Right lobe of liver (tissue), 6 donors: Measurements from ENCODE around the gene PARL. TPM values are rescaled to one million over a fixed set of nuclear protein-coding genes. Genes with fewer than 3 reads are reported as not detected.

ENCODE experiments used
- ATAC-seq, 4 donors: fragments of 200-7000 bp; cut with Tn5 transposase; one replicate each; pipeline ENCODE4 v1.9.1; 2020; ENCODE audit warnings: mild to moderate bottlenecking in 4 of 4, moderate library complexity in 4 of 4
- DNase-seq, 3 donors: peaks; one replicate each; pipeline ENCODE4 v3.0.0-alpha.2; 2020
- H3K27ac ChIP-seq, 3 donors: fragments of 200-600 bp; one replicate each; pipeline ENCODE4 v1.8.0; 2022
- H3K27me3 ChIP-seq, 2 donors: fragments of 200-600 bp; one replicate each; pipeline ENCODE4 v1.8.0; 2022
- H3K36me3 ChIP-seq, 4 donors: fragments of 200-600 bp; sonication (generic) in 1 of 4; one replicate each; pipeline versions ENCODE4 v1.5.1 to v1.8.0; 2017 to 2022; ENCODE audit warnings: control low read depth in 1 of 4
- H3K4me1 ChIP-seq, 4 donors: fragments of 200-600 bp; sonication (generic) in 1 of 4; one replicate each; pipeline versions ENCODE4 v1.5.1 to v1.8.0; 2017 to 2022; ENCODE audit warnings: control low read depth in 1 of 4
- H3K4me3 ChIP-seq, 3 donors: fragments of 200-600 bp; one replicate each; pipeline ENCODE4 v1.8.0; 2022
- H3K9me3 ChIP-seq, 4 donors: fragments of 200-600 bp; sonication (generic) in 1 of 4; one replicate each; pipeline versions ENCODE4 v1.5.1 to v1.8.0; 2017 to 2022; ENCODE audit warnings: control low read depth in 1 of 4
- POLR2A ChIP-seq: fragments of 450-650 bp; IDR thresholded peaks from one replicate; pipeline ENCODE4 v1.6.1; 2017; ENCODE audit warnings: antibody characterized with exemption, mild to moderate bottlenecking
- WGBS: methylation state at CpG from one replicate; pipeline ENCODE4 v1.1.6; 2018; ENCODE audit warnings: low coverage, low lambda C conversion rate; ENCODE audit not compliant: insufficient coverage; ENCODE audit errors: missing lambda C conversion rate; 5-methylcytosine and 5-hydroxymethylcytosine counted together
- intact Hi-C, 2 donors: fragments of 100-400 bp; cut with DNase I; formaldehyde crosslinking; loops; one replicate each; pipeline versions ENCODE4 v1.11.2 to v1.14.1; 2022
- total RNA-seq, 6 experiments: library from RNA; depleted of rRNA in 2 of 6; stranded (reverse); fragments of >200 nt in 2 of 6; fragmentation: NEBNext Ultra II Directional in 3 of 6; extraction: Animal tissue kit (Norgen Biotek cat#: 25700) in 3 of 6; gene quantifications; one replicate each; pipeline versions ENCODE4 v1.1.0 to v1.2.4, GENCODE V29; 2016 to 2023
- TF ChIP-seq, protein P1 (sequence below), 4 donors: fragments of 200-600 bp in 3 of 4; fragments of 450-650 bp in 1 of 4; IDR thresholded peaks; one replicate each; pipeline versions ENCODE4 v1.5.1 to v1.8.0; 2016 to 2022; ENCODE audit warnings: antibody characterized with exemption in 4 of 4, mild to moderate bottlenecking in 2 of 4
- donor health status: DM: no; HTN: yes; CAD: no.
- donor health status: DM: no; HTN: no; CAD: no.
- donor health status: DM: no; HTN: no; CAD: no.
- donor health status: DM: no; HTN: yes; CAD: no.
- donor health status: DM: no; HTN: yes; CAD: no.

Gene PARL
- total RNA-seq, 6 experiments from 2014 or later = 23.7 to 29.0 (median 26.2) TPM

DNA sequence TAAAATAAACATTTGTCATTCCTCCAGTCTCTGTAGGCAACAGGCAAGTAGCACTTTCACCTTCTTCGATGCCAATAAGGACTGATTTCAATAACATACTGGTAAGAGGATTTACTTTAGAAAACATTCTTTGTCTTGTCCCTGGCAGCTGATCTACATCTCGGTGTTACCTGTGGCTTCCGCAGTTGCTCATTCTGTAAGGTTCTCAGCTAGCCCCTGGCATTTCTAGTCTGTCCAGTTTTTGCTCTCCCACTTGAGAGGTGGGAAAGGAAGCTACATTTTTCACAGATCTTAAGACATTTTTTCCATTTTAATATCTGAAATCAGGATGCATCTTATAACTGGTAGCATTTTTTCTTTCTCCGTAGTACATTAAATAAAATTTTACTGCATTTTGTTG is 39.6 kb downstream of the PARL start:
- H3K4me3 ChIP-seq = no peak overlapping the region
- H3K27me3 ChIP-seq = no peaks in the 10 kb centered on the region
- no peak for TF ChIP-seq POLR2A
- TF ChIP-seq, protein P1, sequence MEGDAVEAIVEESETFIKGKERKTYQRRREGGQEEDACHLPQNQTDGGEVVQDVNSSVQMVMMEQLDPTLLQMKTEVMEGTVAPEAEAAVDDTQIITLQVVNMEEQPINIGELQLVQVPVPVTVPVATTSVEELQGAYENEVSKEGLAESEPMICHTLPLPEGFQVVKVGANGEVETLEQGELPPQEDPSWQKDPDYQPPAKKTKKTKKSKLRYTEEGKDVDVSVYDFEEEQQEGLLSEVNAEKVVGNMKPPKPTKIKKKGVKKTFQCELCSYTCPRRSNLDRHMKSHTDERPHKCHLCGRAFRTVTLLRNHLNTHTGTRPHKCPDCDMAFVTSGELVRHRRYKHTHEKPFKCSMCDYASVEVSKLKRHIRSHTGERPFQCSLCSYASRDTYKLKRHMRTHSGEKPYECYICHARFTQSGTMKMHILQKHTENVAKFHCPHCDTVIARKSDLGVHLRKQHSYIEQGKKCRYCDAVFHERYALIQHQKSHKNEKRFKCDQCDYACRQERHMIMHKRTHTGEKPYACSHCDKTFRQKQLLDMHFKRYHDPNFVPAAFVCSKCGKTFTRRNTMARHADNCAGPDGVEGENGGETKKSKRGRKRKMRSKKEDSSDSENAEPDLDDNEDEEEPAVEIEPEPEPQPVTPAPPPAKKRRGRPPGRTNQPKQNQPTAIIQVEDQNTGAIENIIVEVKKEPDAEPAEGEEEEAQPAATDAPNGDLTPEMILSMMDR (IDR thresholded peaks at IDR 0.05) = no peak
- peaks cover 0 to 58% (median 21%) of the 10 kb centered on the region in 4 donors for H3K36me3 ChIP-seq
- WGBS = 96% methylated on average over 3 of the region's 4 CpGs
- no peak overlapping the region for H3K27ac ChIP-seq
- DNase-seq (no peak), ATAC-seq (no peak)
- H3K4me1 ChIP-seq = no peaks in the 10 kb centered on the region
- intact Hi-C loops = no loop called here
- no peaks in the 10 kb centered on the region for H3K9me3 ChIP-seq

DNA sequence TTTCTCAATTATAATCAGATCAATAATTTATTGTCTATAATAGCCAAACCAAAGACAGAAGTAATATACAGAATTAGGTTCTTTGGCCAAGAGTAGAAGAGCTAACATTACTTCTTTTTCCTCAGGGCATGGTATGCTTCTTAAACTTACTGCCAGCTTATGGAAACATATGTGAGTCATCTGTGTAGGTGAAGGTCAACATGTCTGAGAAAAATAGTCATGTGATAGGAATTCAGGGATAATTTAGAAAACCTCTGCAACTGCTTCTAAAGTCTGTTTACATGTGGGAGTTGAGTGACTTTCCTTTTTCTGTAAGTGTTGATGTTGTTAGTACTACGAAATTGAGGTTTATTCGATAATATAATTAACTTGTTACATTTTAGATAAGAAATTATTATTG is 40.1 kb downstream of the PARL start:
- DNase-seq = no peak
- Histone ChIP-seq H3K4me3 (no peak overlapping the region), H3K4me1 (no peaks in the 10 kb centered on the region), H3K27me3 (no peaks in the 10 kb centered on the region), H3K36me3 (peaks cover 0 to 60% (median 23%) of the 10 kb centered on the region in 4 donors), H3K27ac (no peak overlapping the region), H3K9me3 (no peaks in the 10 kb centered on the region)
- no peak for ATAC-seq
- TF ChIP-seq POLR2A = no peak
- TF ChIP-seq, protein P1 (IDR thresholded peaks at IDR 0.05) = no peak
- WGBS = 86% methylated on average over 2 of the region's 2 CpGs
- intact Hi-C loops = no loop called here

DNA sequence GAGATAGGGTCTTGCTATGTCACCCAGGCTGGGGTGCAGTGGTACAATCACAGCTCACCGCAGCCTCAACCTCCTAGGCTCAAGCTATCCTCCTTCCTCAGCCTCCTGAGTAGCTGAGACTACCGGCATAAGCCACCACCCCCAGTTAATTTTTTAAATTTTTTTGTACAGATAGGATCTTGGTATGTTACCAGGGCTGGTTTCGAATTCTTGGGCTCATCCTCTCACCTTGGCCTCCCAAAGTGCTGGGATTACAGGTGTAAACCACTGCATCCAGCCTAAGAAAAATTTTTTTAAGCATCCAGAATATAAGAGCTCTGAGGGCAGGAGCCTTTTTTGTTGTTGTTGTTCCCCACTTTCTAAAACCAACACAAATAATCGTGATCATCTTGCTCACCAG is 44.9 kb downstream of the PARL start:
- Histone ChIP-seq H3K4me3 (no peak overlapping the region), H3K36me3 (peaks cover 0 to 61% (median 25%) of the 10 kb centered on the region in 4 donors), H3K4me1 (no peaks in the 10 kb centered on the region), H3K9me3 (no peaks in the 10 kb centered on the region), H3K27ac (no peak overlapping the region), H3K27me3 (no peaks in the 10 kb centered on the region)
- WGBS = 98% methylated on average over 3 of the region's 4 CpGs
- DNase-seq = no peak
- no peak for ATAC-seq
- intact Hi-C loops = no loop called here
- TF ChIP-seq, protein P1 (IDR thresholded peaks at IDR 0.05) = no peak
- no peak for TF ChIP-seq POLR2A

DNA sequence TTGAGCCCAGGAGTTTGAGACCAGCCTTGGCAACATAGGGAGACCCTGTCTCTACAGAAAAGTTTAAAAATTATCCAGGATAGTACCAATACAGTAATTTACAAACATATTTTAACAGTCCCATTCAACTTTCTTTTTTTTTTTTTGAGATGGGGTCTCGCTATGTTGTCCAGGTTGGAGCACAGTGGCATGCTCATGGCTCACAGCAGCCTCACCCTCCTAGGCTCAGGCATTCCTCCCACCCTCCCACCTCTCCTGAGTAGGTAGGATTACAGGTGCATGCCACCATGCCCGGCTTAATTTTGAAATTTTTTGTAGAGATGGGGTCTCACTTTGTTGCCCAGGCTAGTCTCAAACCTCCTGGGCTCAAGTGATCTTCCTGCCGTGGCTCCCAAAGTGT is 46.8 kb downstream of the PARL start:
- no peak for TF ChIP-seq POLR2A
- TF ChIP-seq, protein P1 (IDR thresholded peaks at IDR 0.05) = no peak
- Histone ChIP-seq H3K4me1 (no peaks in the 10 kb centered on the region), H3K27me3 (no peaks in the 10 kb centered on the region), H3K4me3 (no peak overlapping the region), H3K9me3 (no peaks in the 10 kb centered on the region), H3K27ac (no peak overlapping the region), H3K36me3 (peaks cover 0 to 60% (median 24%) of the 10 kb centered on the region in 4 donors)
- intact Hi-C loops = no loop called here
- 100% methylated on average over 3 of the region's 3 CpGs for WGBS
- DNase-seq = no peak
- ATAC-seq = no peak

DNA sequence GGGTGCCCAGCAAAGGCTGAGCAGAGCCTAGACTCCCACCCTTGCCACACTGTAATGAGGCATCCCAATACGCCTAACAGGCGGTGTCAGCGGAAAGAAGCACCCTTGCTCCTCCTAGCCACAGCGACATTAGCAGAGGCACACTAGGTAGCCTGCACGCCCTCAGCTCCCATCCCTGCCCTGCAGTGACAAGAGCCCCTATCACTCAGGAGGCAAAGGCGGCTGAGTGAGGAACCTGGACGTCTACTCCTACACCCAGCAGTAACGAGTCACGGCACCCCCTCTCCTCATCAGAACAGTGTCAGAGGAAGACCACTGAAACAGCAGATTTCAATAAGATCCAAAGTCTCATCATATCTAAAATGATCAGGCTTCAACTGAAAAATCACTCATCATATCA is 47.3 kb downstream of the PARL start:
- TF ChIP-seq, protein P1 (IDR thresholded peaks at IDR 0.05) = no peak
- no peak for TF ChIP-seq POLR2A
- Histone ChIP-seq H3K27me3 (no peaks in the 10 kb centered on the region), H3K9me3 (no peaks in the 10 kb centered on the region), H3K27ac (no peak overlapping the region), H3K4me1 (no peaks in the 10 kb centered on the region), H3K36me3 (peaks cover 0 to 61% (median 24%) of the 10 kb centered on the region in 4 donors), H3K4me3 (no peak overlapping the region)
- DNase-seq (no peak), ATAC-seq (no peak)
- intact Hi-C loops = no loop called here
- 84% methylated on average over 5 of the region's 9 CpGs for WGBS
